ENCODE results near the gene PPP1R12C.

Gene PPP1R12C

GRCh38 chr19:55091126-55091910 lies 26.1 kb downstream of the PPP1R12C start:
- Histone ChIP-seq H3K36me3 (ENCODE audit: control insufficient read depth, low read depth, low read length) (no peaks in the 10 kb centered on the region), H3K9me3 (ENCODE audit: control insufficient read depth, low read depth, low read length) (no peaks in the 10 kb centered on the region), H3K27me3 (ENCODE audit: control insufficient read depth, insufficient read depth, low read length) (no peaks in the 10 kb centered on the region), H3K4me3 (ENCODE audit: low read length) (no peak overlapping the region), H3K27ac (ENCODE audit: low read length) (no peak overlapping the region), H3K9ac (ENCODE audit: low read length) (no peak overlapping the region), H3K4me1 (ENCODE audit: control insufficient read depth, low read depth, low read length) (peaks cover 24% of the 10 kb centered on the region)

- Histone ChIP-seq H3K9ac (ENCODE audit: low read length) (no peak overlapping the region), H3K4me3 (ENCODE audit: low read length) (no peak overlapping the region), H3K9me3 (ENCODE audit: control insufficient read depth, low read depth, low read length) (no peaks in the 10 kb centered on the region), H3K27me3 (ENCODE audit: control insufficient read depth, insufficient read depth, low read length) (peaks cover 6% of the 10 kb centered on the region), H3K36me3 (ENCODE audit: control insufficient read depth, low read depth, low read length) (no peaks in the 10 kb centered on the region), H3K27ac (ENCODE audit: low read length) (no peak overlapping the region), H3K4me1 (ENCODE audit: control insufficient read depth, low read depth, low read length) (peaks cover 26% of the 10 kb centered on the region)
Observed at GRCh38 chr19:55090564-55090963, 26.9 kb downstream of the PPP1R12C start.

- peaks cover 17% of the 10 kb centered on the region for H3K27me3 ChIP-seq (ENCODE audit: control insufficient read depth, insufficient read depth, low read length)
- H3K9ac ChIP-seq (ENCODE audit: low read length): no peak overlapping the region
- H3K4me3 ChIP-seq (ENCODE audit: low read length): no peak overlapping the region
- H3K27ac ChIP-seq (ENCODE audit: low read length): no peak overlapping the region
- H3K4me1 ChIP-seq (ENCODE audit: control insufficient read depth, low read depth, low read length): peaks cover 24% of the 10 kb centered on the region
- no peaks in the 10 kb centered on the region for H3K36me3 ChIP-seq (ENCODE audit: control insufficient read depth, low read depth, low read length)
- H3K9me3 ChIP-seq (ENCODE audit: control insufficient read depth, low read depth, low read length): no peaks in the 10 kb centered on the region
Observed at GRCh38 chr19:55089342-55089944, 28.0 kb downstream of the PPP1R12C start.

- Histone ChIP-seq H3K9me3 (ENCODE audit: control insufficient read depth, low read depth, low read length) (no peaks in the 10 kb centered on the region), H3K9ac (ENCODE audit: low read length) (no peak overlapping the region), H3K27ac (ENCODE audit: low read length) (no peak overlapping the region), H3K4me3 (ENCODE audit: low read length) (peak overlapping the region; percentile 78), H3K4me1 (ENCODE audit: control insufficient read depth, low read depth, low read length) (peaks cover 22% of the 10 kb centered on the region), H3K36me3 (ENCODE audit: control insufficient read depth, low read depth, low read length) (no peaks in the 10 kb centered on the region), H3K27me3 (ENCODE audit: control insufficient read depth, insufficient read depth, low read length) (peaks cover 24% of the 10 kb centered on the region)
Observed at GRCh38 chr19:55088543-55089341, 28.7 kb downstream of the PPP1R12C start.

GRCh38 chr19:55088021-55088451 lies 29.4 kb downstream of the PPP1R12C start:
- H3K9ac ChIP-seq (ENCODE audit: low read length): no peak overlapping the region
- peak overlapping the region; percentile 78 for H3K4me3 ChIP-seq (ENCODE audit: low read length)
- no peak overlapping the region for H3K27ac ChIP-seq (ENCODE audit: low read length)
- no peaks in the 10 kb centered on the region for H3K36me3 ChIP-seq (ENCODE audit: control insufficient read depth, low read depth, low read length)
- no peaks in the 10 kb centered on the region for H3K9me3 ChIP-seq (ENCODE audit: control insufficient read depth, low read depth, low read length)
- peaks cover 24% of the 10 kb centered on the region for H3K27me3 ChIP-seq (ENCODE audit: control insufficient read depth, insufficient read depth, low read length)
- H3K4me1 ChIP-seq (ENCODE audit: control insufficient read depth, low read depth, low read length): peaks cover 22% of the 10 kb centered on the region

- H3K9ac ChIP-seq (ENCODE audit: low read length): peak overlapping the region; percentile 24
- no peaks in the 10 kb centered on the region for H3K36me3 ChIP-seq (ENCODE audit: control insufficient read depth, low read depth, low read length)
- H3K27me3 ChIP-seq (ENCODE audit: control insufficient read depth, insufficient read depth, low read length): peaks cover 24% of the 10 kb centered on the region
- H3K4me3 ChIP-seq (ENCODE audit: low read length): peak overlapping the region; percentile 78
- peaks cover 22% of the 10 kb centered on the region for H3K4me1 ChIP-seq (ENCODE audit: control insufficient read depth, low read depth, low read length)
- H3K27ac ChIP-seq (ENCODE audit: low read length): no peak overlapping the region
- H3K9me3 ChIP-seq (ENCODE audit: control insufficient read depth, low read depth, low read length): no peaks in the 10 kb centered on the region
Observed at GRCh38 chr19:55087542-55087901, 29.9 kb downstream of the PPP1R12C start.

- peaks cover 22% of the 10 kb centered on the region for H3K4me1 ChIP-seq (ENCODE audit: control insufficient read depth, low read depth, low read length)
- no peaks in the 10 kb centered on the region for H3K9me3 ChIP-seq (ENCODE audit: control insufficient read depth, low read depth, low read length)
- H3K9ac ChIP-seq (ENCODE audit: low read length): peak overlapping the region; percentile 44
- H3K27ac ChIP-seq (ENCODE audit: low read length): no peak overlapping the region
- peaks cover 29% of the 10 kb centered on the region for H3K27me3 ChIP-seq (ENCODE audit: control insufficient read depth, insufficient read depth, low read length)
- peak overlapping the region; percentile 78 for H3K4me3 ChIP-seq (ENCODE audit: low read length)
- H3K36me3 ChIP-seq (ENCODE audit: control insufficient read depth, low read depth, low read length): no peaks in the 10 kb centered on the region
Observed at GRCh38 chr19:55086730-55087541, 30.5 kb downstream of the PPP1R12C start.

- peaks cover 18% of the 10 kb centered on the region for H3K4me1 ChIP-seq (ENCODE audit: control insufficient read depth, low read depth, low read length)
- no peaks in the 10 kb centered on the region for H3K9me3 ChIP-seq (ENCODE audit: control insufficient read depth, low read depth, low read length)
- H3K36me3 ChIP-seq (ENCODE audit: control insufficient read depth, low read depth, low read length): no peaks in the 10 kb centered on the region
- peak overlapping the region; percentile 78 for H3K4me3 ChIP-seq (ENCODE audit: low read length)
- H3K9ac ChIP-seq (ENCODE audit: low read length): peak overlapping the region; percentile 44
- peaks cover 34% of the 10 kb centered on the region for H3K27me3 ChIP-seq (ENCODE audit: control insufficient read depth, insufficient read depth, low read length)
- no peak overlapping the region for H3K27ac ChIP-seq (ENCODE audit: low read length)
Observed at GRCh38 chr19:55085923-55086715, 31.3 kb downstream of the PPP1R12C start.

GRCh38 chr19:55084416-55084815 lies 33.0 kb downstream of the PPP1R12C start:
- peaks cover 47% of the 10 kb centered on the region for H3K27me3 ChIP-seq (ENCODE audit: control insufficient read depth, insufficient read depth, low read length)
- H3K4me3 ChIP-seq (ENCODE audit: low read length): no peak overlapping the region
- peaks cover 24% of the 10 kb centered on the region for H3K4me1 ChIP-seq (ENCODE audit: control insufficient read depth, low read depth, low read length)
- no peak overlapping the region for H3K9ac ChIP-seq (ENCODE audit: low read length)
- no peak overlapping the region for H3K27ac ChIP-seq (ENCODE audit: low read length)
- H3K9me3 ChIP-seq (ENCODE audit: control insufficient read depth, low read depth, low read length): no peaks in the 10 kb centered on the region
- no peaks in the 10 kb centered on the region for H3K36me3 ChIP-seq (ENCODE audit: control insufficient read depth, low read depth, low read length)

- Histone ChIP-seq H3K27me3 (ENCODE audit: control insufficient read depth, insufficient read depth, low read length) (peaks cover 54% of the 10 kb centered on the region), H3K9me3 (ENCODE audit: control insufficient read depth, low read depth, low read length) (no peaks in the 10 kb centered on the region), H3K4me1 (ENCODE audit: control insufficient read depth, low read depth, low read length) (peaks cover 18% of the 10 kb centered on the region), H3K9ac (ENCODE audit: low read length) (no peak overlapping the region), H3K27ac (ENCODE audit: low read length) (no peak overlapping the region), H3K36me3 (ENCODE audit: control insufficient read depth, low read depth, low read length) (no peaks in the 10 kb centered on the region), H3K4me3 (ENCODE audit: low read length) (no peak overlapping the region)
Observed at GRCh38 chr19:55083004-55083850, 34.2 kb downstream of the PPP1R12C start.

Data from iPS-18a (cell line).